Lung (tissue), 12 donors: Measurements from ENCODE around the gene RPL13. TPM values are rescaled to one million over a fixed set of nuclear protein-coding genes. Genes with fewer than 3 reads are reported as not detected.

Source experiments
- ATAC-seq: fragments of 200-7000 bp; cut with Tn5 transposase; one replicate; pipeline ENCODE4 v1.9.1; 2020; ENCODE audit warnings: moderate number of reproducible peaks; ENCODE audit not compliant: insufficient read depth, low FRiP score
- DNase-seq, 3 donors: peaks; one replicate each; pipeline ENCODE4 v3.0.0-alpha.2; 2013 to 2017
- H3K27ac ChIP-seq, 2 donors: one replicate each; pipeline ENCODE4 v1.5.1; 2013; ENCODE audit warnings: mild to moderate bottlenecking in 2 of 2, moderate library complexity in 2 of 2, control low read depth in 1 of 2, inconsistent platforms in 1 of 2, low read depth in 1 of 2, low read length in 1 of 2
- H3K27me3 ChIP-seq, 3 donors: one replicate each; pipeline ENCODE4 v1.5.1; 2013; ENCODE audit warnings: low read length in 2 of 3; ENCODE audit not compliant: control insufficient read depth in 3 of 3, insufficient read depth in 3 of 3
- H3K36me3 ChIP-seq, 4 donors: one replicate each; pipeline ENCODE4 v1.5.1; 2013; ENCODE audit warnings: low read length in 4 of 4, mild to moderate bottlenecking in 1 of 4, moderate library complexity in 1 of 4; ENCODE audit not compliant: control insufficient read depth in 4 of 4, insufficient read depth in 4 of 4
- H3K4me1 ChIP-seq, 5 donors: one replicate each; pipeline ENCODE4 v1.5.1; 2013; ENCODE audit warnings: low read length in 5 of 5, mild to moderate bottlenecking in 2 of 5, moderate library complexity in 1 of 5; ENCODE audit not compliant: control insufficient read depth in 5 of 5, insufficient read depth in 5 of 5
- H3K4me3 ChIP-seq: one replicate; pipeline ENCODE4 v1.5.1; 2013; ENCODE audit warnings: mild to moderate bottlenecking, control low read depth, moderate library complexity
- H3K9ac ChIP-seq, 2 donors: one replicate each; pipeline ENCODE4 v1.5.1; 2013; ENCODE audit warnings: low read length in 2 of 2, control low read depth in 1 of 2; ENCODE audit not compliant: insufficient read depth in 1 of 2
- H3K9me3 ChIP-seq, 4 donors: one replicate each; pipeline ENCODE4 v1.5.1; 2013; ENCODE audit warnings: low read length in 3 of 4, mild to moderate bottlenecking in 1 of 4, moderate library complexity in 1 of 4; ENCODE audit not compliant: control insufficient read depth in 4 of 4, insufficient read depth in 3 of 4
- WGBS, 2 donors: extraction: QIAGEN DNeasy Blood & Tissue Kit; methylation state at CpG; one replicate each; pipeline ENCODE4 v1.1.7; 2013; 5-methylcytosine and 5-hydroxymethylcytosine counted together
- polyA plus RNA-seq, 2 donors: library from polyadenylated mRNA; stranded (reverse); fragments of 200-250 nt; gene quantifications; one replicate each; pipeline ENCODE4 v1.2.1, GENCODE V29; 2013
- total RNA-seq, 2 donors: library from RNA; depleted of rRNA in 1 of 2; stranded (reverse); fragments of >200 nt in 1 of 2; gene quantifications; one replicate each; pipeline ENCODE4 v1.2.1, GENCODE V29; 2014 to 2021
- TF ChIP-seq, protein P1 (sequence below): IDR thresholded peaks from 2 replicates; pipeline ENCODE4 v1.5.1; 2012; ENCODE audit warnings: mild to moderate bottlenecking; ENCODE audit errors: control extremely low read depth, extremely low read depth
- donor health status: control.
- donor health status: control.
- donor health status: Bipolar disorder and iron deficiency.
- donor health status: healthy.
- donor health status: DM: yes; HTN: yes; CAD: no.

Gene RPL13
- total and polyA plus RNA-seq, 4 donors, result 1,905 to 7,821 (median 4,043) TPM

DNA sequence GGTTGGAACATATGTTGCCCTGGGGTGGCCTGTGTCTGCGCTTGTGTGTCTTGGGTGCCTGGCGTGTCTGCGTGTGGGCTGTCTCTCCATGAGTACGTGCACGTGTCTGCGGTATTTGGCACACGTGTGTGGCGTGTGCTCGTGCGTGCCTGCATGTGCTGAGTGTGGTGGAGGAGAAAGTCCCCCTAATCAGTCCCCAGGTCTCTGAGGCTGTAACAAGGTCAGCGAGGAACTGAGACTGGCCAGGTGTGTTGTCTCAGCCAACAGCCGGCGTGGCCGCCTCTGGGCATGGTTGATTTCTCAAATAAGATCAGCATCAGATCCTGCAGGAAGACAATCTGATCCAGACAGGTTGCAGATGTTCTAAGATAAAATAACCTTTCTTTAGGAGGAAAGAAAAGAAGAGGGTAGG is 11.6 kb downstream of the RPL13 start:
- Histone ChIP-seq H3K4me3 (no peak overlapping the region), H3K9ac (no peak overlapping the region), H3K27me3 (peaks cover 4 to 35% (median 7%) of the 10 kb centered on the region in 3 donors), H3K9me3 (no peaks in the 10 kb centered on the region), H3K27ac (no peak overlapping the region), H3K36me3 (no peaks in the 10 kb centered on the region), H3K4me1 (peaks cover 0 to 21% (median 6%) of the 10 kb centered on the region in 5 donors)
- TF ChIP-seq, protein P1, sequence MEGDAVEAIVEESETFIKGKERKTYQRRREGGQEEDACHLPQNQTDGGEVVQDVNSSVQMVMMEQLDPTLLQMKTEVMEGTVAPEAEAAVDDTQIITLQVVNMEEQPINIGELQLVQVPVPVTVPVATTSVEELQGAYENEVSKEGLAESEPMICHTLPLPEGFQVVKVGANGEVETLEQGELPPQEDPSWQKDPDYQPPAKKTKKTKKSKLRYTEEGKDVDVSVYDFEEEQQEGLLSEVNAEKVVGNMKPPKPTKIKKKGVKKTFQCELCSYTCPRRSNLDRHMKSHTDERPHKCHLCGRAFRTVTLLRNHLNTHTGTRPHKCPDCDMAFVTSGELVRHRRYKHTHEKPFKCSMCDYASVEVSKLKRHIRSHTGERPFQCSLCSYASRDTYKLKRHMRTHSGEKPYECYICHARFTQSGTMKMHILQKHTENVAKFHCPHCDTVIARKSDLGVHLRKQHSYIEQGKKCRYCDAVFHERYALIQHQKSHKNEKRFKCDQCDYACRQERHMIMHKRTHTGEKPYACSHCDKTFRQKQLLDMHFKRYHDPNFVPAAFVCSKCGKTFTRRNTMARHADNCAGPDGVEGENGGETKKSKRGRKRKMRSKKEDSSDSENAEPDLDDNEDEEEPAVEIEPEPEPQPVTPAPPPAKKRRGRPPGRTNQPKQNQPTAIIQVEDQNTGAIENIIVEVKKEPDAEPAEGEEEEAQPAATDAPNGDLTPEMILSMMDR, result no peak
- 49 to 52% methylated on average over 14 of the region's 14 CpGs for WGBS, 2 donors
- ATAC-seq (no peak), DNase-seq (peak; percentile 46 to 69 (median 57))

DNA sequence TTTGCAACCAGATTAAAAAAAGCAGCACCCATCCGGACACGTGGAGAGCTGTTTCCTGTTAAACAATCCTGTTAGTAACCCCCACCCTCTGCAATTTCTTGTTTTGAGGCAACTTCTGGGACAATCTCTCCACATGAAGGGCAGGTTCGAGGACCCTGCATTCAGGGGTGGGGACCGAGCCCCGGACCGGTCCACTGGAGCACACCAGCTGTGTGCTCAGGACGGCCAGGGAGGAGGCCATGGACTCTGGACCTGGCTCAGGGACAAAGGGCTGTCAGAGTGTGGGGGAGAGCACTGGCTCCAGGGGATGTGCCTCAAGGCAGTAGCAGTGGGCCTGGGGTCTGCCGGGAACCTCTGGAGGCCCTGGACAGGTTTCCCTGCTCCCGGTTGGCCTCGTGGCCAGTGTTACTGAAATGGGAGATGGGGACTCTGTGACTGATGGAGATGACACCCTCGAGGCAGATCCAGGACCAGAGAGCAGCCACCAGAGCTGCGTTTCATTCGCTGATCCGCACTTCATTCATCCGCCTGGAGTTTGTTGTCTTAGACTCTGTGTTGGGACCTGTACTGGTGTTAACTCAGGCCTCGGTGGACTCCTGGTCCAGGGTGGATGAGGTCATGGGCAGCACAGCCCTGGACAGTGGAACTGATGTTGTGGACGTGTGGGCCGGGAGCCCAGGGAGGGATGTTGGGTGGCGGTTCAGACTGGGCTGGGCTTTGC is 12.2 kb downstream of the RPL13 start:
- ATAC-seq (no peak), DNase-seq (no peak)
- WGBS, 2 donors, result 70% methylated on average over 19 of the region's 19 CpGs
- peaks cover 0 to 21% (median 6%) of the 10 kb centered on the region in 5 donors for H3K4me1 ChIP-seq
- TF ChIP-seq, protein P1, result no peak
- no peak overlapping the region for H3K9ac ChIP-seq
- no peak overlapping the region for H3K27ac ChIP-seq
- no peaks in the 10 kb centered on the region for H3K36me3 ChIP-seq
- H3K27me3 ChIP-seq, result peaks cover 4 to 40% (median 5%) of the 10 kb centered on the region in 3 donors
- no peak overlapping the region for H3K4me3 ChIP-seq
- H3K9me3 ChIP-seq, result no peaks in the 10 kb centered on the region

DNA sequence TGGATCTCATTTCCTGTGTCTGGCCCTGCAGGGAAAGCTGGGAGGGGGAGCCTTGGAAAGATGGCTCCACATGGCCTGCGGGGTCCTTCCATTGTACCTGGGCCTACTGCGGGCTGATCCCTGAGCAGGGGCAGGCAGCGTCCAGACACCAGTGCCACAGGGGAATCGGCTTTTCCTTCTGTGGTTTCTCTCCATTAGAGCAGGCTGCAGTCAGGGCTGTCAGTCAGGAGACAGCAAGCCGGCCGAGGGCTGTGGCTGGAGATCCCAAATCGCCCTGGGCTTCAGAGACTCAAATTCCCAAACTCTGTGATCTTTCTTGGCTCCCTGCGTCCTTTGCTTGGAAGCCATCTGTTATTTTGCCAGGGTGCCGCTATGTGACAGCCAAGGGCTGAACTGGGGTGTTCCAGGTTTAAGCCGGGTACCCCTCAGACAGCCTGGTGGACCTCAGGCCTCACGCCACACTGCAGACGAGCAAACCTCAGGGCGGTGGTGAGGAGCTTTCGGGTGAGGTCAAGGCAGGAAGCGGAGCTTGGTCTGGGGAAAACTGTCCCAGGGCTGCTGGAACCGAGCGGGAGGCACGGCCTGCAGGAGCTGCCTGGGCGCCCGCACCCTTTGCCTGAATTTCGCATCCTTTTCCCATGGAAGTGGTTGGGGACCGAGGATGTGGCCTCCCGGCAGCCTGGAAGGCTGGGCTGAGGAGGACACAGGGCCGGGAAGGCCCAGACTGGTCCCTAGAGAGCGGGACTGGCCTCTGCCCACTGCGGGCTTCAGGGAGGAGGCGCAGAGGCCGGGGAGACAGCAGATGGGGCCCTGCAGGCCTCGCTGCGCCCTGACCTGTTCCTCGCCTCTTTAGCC is 13.6 kb downstream of the RPL13 start:
- 74 to 85% methylated on average over 31 of the region's 31 CpGs for WGBS, 2 donors
- Histone ChIP-seq H3K27me3 (peaks cover 4 to 39% (median 5%) of the 10 kb centered on the region in 3 donors), H3K9ac (no peak overlapping the region), H3K4me1 (peaks cover 0 to 21% (median 6%) of the 10 kb centered on the region in 5 donors), H3K27ac (no peak overlapping the region), H3K4me3 (no peak overlapping the region), H3K9me3 (no peaks in the 10 kb centered on the region), H3K36me3 (no peaks in the 10 kb centered on the region)
- ATAC-seq, result no peak
- TF ChIP-seq, protein P1, result no peak
- no peak for DNase-seq
